Mammary epithelial cell (primary cell): Measurements from ENCODE around the gene PLCE1.

ENCODE experiments used
- EZH2 ChIP-seq: IDR thresholded peaks from 2 replicates; pipeline ENCODE4 v1.6.1; 2012; ENCODE audit warnings: low read length, inconsistent platforms, borderline replicate concordance
- TF ChIP-seq, protein P1 (sequence below), 2 donors: IDR thresholded peaks in 1 of 2; conservative IDR thresholded peaks in 1 of 2; 2 replicates each; pipeline ENCODE4 v1.5.1; 2011 to 2012; ENCODE audit warnings: inconsistent platforms in 2 of 2, low read length in 2 of 2, mild to moderate bottlenecking in 2 of 2, control low read depth in 1 of 2, low read depth in 1 of 2; ENCODE audit not compliant: insufficient read depth in 1 of 2; ENCODE audit errors: extremely low read depth in 1 of 2

DNA sequence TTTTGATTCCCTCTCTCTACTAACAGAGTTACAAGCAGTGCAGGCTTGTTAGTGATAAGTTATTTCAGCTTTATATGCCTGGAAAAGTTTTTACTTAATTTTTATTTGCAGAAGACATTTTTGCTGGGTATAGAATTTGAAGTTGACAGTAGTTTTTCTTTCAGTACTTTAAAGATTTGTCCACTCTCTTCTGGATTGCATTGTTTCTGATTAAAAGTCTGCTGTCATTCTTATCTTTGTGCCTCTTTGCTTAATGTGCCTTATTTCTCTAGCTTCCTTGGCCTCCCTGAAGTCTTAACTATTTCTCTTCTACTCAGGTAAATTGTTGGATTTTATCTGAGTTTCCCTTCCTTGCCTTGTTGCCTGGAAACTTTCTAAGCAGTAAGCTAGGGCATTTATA, 36.2 kb downstream of the PLCE1 start:
- TF ChIP-seq, protein P1, sequence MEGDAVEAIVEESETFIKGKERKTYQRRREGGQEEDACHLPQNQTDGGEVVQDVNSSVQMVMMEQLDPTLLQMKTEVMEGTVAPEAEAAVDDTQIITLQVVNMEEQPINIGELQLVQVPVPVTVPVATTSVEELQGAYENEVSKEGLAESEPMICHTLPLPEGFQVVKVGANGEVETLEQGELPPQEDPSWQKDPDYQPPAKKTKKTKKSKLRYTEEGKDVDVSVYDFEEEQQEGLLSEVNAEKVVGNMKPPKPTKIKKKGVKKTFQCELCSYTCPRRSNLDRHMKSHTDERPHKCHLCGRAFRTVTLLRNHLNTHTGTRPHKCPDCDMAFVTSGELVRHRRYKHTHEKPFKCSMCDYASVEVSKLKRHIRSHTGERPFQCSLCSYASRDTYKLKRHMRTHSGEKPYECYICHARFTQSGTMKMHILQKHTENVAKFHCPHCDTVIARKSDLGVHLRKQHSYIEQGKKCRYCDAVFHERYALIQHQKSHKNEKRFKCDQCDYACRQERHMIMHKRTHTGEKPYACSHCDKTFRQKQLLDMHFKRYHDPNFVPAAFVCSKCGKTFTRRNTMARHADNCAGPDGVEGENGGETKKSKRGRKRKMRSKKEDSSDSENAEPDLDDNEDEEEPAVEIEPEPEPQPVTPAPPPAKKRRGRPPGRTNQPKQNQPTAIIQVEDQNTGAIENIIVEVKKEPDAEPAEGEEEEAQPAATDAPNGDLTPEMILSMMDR (conservative IDR thresholded peaks at IDR 0.05 in 1 of 2, IDR thresholded peaks at IDR 0.05 in 1 of 2; ENCODE audit: extremely low read depth in 1 of 2, insufficient read depth in 1 of 2, low read depth in 1 of 2, low read length in 2 of 2) = no peak
- no peak for TF ChIP-seq EZH2
